Right lobe of liver (tissue), 4 donors: Measurements from ENCODE around the gene RUFY2.

Experiments used
- CTCF ChIP-seq, 4 donors: fragments of 200-600 bp in 3 of 4; fragments of 450-650 bp in 1 of 4; IDR thresholded peaks; one replicate each; pipeline versions ENCODE4 v1.5.1 to v1.8.0; 2016 to 2022; ENCODE audit warnings: antibody characterized with exemption in 4 of 4, mild to moderate bottlenecking in 2 of 4
- POLR2A ChIP-seq: fragments of 450-650 bp; IDR thresholded peaks from one replicate; pipeline ENCODE4 v1.6.1; 2017; ENCODE audit warnings: antibody characterized with exemption, mild to moderate bottlenecking
- donor health status: DM: no; HTN: no; CAD: no.
- donor health status: DM: no; HTN: no; CAD: no.
- donor health status: DM: no; HTN: yes; CAD: no.

DNA sequence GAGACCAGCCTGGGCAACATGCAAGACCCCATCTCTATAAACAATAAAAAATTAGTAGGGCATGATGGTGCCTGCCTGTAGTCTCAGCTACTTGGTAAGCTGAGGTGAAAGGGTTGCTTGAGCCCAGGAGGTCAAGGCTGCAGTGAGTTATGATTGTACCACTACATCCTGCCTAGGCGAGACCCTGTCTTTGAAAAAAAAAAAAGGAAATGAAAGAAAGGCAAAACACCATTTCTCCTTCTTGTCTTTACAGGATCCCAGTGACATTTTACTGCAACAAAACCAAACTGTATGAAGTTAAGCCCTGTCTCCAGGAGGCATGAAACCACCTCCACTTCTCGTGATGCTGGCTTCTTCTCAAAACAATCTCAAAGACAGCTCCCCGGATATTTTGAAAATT, 44.5 kb downstream of the RUFY2 start:
- TF ChIP-seq CTCF (IDR thresholded peaks at IDR 0.05) (no peak), POLR2A (no peak)
